CD1c-positive myeloid dendritic cell (primary cell): ENCODE measurements around the gene SEMA5A.

ENCODE experiments used
- DNase-seq: peaks from one replicate; pipeline ENCODE4 v3.0.0-alpha.2; 2016; ENCODE audit errors: extremely low spot score

The SEMA5A gene

DNA sequence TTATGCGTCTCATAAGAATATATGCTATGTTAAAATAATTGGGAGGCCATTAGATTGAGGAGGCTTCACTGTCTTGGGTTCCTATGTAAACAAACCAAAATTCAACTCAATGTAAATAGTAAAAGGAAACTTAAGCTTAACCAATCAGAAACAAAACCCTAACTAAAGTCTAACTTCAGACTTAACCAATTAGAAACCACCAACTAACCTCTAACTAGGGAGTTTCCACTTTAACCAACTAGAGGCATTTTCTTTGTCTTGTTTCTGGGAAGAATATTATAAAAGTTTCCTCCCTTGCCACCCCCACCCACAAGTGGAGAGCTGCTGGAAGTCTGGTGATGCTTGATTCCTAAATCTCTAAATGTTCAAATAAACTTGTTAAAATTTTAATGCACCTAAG lies 214.5 kb downstream of the SEMA5A start:
- no peak for DNase-seq

DNA sequence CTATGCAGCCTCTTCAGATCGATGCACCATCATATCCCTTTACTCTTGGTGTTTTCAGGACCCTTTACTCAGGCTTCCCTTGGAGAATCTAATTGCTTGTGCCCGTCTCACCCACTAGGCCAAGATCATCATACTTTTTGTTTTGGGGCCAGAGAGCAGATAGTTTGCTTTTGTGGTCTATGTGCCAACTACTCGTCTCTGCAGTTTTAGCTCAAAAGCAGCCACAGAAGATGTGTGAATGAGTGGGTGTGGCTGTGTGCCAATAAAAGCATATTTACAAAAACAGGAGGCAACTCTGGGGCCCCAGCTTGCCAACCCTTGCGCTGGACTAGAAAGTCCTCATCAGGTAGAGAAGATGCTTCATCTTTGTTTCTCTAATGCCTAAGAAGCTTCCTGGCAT lies 216.8 kb downstream of the SEMA5A start:
- DNase-seq = no peak

DNA sequence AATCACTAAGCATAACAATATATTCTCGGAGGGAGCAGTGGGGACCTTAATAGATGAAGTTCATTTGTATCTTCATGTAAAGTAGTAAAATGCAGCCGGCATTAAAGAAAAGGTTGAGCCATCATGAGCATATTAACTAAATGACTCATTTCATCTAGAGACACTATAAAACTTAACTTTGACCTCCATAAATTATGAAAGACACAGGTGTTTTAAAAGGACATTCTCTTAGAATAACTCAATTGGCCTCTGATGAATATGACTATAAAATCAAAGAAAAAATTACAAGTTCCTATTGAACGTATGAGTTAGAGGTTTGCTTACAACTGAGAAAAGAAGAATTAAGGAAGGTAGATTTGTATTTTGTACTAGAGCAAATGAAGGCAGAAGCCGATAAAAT lies 220.3 kb downstream of the SEMA5A start:
- DNase-seq = no peak

DNA sequence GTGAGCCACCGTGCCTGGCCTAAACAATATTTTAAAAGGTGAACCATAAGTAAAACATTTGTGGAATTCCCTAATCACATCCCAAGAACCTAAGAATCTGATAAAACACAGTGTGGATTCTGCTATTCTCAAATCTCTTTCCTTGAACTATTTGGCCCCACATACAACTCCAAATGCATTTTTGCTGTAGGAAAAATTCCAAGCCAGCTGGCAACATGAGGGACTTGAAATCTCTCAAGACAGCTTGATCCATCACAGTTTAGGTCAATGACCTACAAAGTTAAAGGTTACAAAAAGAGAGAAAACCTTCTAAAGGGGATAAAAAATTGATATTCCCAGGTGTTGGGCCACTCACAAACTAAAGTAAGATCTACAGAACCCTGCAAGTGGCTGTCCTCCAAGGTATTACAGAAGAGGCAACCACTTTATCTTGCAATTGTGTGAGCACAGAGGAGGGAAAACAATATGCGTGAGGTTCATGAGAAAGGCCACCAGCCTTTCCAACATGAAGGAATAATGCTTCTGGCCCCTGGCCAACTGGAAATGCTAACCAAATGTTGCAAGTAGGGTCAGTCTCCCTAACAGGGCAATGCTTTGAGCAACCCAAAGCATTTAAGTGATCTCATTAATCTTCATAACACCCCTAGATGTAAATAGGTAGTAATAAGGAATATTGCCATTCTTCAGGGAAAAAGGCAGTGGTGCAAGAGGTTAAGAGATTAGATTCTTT lies 221.4 kb downstream of the SEMA5A start:
- no peak for DNase-seq

- DNase-seq = no peak
Observed at GRCh38 chr5:9320652-9321051, 225.2 kb downstream of the SEMA5A start.

DNA sequence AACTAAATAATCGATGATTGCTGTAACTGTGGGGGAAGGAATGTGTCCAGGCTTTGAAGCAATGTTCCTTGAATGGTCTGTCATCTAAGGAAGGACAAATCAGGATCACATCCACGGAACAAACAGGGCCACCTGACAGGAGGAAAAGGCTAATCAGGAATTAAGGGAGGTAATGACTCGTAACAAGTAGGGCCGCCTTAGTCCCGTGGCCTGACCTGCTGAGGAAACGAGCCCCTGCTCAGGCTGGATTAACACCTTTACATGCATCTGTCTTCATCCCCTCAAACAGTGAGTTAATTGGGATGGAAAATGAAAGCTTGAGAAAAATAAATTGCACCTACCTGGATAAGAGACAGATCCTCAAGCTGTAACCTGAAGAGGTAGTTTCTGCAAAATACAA lies 227.8 kb downstream of the SEMA5A start:
- no peak for DNase-seq

DNA sequence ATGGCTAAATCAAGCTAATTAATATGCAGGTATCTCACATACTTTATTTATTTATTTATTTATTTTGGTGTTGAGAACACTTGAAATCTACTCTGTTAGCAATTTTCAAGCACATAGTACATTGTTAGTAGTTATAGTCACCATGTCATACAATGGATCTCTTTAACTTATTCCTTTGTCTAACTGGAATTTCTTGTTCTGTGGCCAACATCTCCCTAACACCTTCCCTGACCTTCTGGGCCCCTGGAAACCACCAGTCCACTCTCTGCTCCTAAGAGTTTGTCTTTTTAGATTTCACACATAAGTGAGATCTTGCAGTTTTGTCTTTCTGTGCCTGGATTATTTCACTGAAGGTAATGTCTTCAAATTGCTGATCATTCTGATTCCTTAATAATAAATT lies 229.1 kb downstream of the SEMA5A start:
- DNase-seq = no peak

- DNase-seq = no peak
Observed at GRCh38 chr5:9316041-9316440, 229.8 kb downstream of the SEMA5A start.

- no peak for DNase-seq
Observed at GRCh38 chr5:9314558-9314957, 231.3 kb downstream of the SEMA5A start.

DNA sequence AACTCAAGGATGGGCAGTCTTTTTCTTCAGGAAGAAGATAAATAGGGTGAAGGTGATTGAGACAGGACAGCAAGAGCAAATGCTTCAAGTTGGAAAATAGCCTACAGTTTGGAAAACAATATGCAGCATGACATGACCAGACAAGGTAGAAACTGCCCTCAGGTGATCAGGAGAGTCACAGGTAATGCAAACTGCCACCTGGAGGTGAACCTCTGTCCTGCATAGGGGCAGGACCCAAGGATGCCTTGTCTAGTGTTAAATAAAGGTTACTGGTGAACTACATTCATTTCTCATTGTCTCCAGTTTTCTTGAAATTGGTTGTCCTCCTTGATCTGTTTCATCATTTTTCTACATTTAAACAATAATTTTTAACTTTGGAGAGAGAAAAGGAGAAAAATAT lies 232.1 kb downstream of the SEMA5A start:
- no peak for DNase-seq

- no peak for DNase-seq
Observed at GRCh38 chr5:9307150-9307549, 238.7 kb downstream of the SEMA5A start.

- no peak for DNase-seq
Observed at GRCh38 chr5:9302218-9302617, 243.7 kb downstream of the SEMA5A start.

- DNase-seq = no peak
Observed at GRCh38 chr5:9301200-9301599, 244.7 kb downstream of the SEMA5A start.

GRCh38 chr5:9297134-9297533 lies 248.7 kb downstream of the SEMA5A start:
- no peak for DNase-seq

DNA sequence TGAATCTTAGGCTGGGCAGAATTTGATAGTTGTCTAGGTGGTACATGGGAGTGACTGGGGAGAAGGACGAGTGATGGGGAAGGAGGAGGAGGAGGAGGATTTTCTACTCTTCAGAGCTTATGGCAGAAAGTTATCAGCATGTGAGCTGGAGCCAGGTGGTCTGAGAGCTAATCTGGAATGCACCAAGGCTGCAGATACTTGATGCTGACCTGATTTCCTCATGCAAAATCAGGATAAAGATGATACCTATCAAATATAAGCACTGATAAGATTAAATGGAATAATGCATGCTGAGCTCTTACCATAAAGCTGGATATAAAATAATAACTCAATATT lies 250.4 kb downstream of the SEMA5A start:
- no peak for DNase-seq

DNA sequence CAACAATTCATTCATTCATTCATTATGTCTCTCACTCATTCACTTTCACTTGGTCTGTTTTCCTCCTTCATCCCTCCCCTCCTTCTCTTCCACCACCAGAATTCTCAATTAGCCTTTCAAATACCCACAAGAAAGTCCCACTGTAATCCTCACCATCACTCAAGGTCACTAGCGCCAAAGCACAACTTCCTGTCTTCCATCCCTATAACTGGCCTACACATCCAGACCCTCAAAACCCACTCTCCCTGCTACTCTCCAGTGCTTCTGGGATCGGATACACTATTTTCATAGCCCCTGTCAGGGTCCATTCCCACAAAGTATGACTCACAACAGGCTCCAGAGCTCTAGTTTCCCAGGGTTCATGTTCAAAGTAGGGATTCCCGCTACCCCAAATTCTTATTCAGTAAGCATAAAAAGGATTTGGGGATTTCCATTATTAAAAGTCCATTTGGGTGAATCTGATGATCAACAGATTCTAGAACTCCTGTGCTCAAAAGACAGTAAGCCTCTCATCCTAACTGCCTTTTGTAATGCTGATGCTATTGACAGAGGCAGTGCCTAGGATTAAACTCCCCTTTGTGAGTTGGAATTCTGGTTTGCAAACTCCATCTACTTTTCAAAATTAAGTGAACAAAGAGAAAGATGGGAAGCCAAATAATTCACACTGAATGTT lies 250.9 kb downstream of the SEMA5A start:
- DNase-seq = no peak

- DNase-seq = no peak
Observed at GRCh38 chr5:9288234-9288633, 257.6 kb downstream of the SEMA5A start.

DNA sequence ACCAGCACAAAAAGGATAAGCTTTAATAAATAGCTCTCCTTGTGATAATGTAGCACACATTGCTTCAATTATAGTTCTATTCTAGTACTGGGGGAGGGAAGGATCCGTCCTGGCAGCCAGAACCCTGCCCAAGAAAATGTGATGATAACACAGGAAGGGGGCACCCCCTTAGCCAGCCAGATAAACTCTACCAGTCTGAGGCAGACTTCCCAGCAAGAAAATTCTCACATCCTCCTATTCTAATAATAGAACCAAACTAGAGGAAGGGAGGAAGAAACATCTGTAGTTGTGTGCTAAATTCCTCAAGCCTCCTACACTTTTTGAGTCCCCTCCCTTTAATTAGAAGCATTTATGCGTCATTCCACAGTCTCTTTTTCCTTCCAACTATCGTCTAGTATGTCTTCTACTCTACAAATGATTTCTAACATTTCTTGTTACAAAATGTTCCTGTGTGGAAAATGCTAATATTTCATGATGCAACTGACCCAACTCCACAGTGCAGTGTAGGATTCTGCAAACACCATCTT lies 261.0 kb downstream of the SEMA5A start:
- DNase-seq = no peak

DNA sequence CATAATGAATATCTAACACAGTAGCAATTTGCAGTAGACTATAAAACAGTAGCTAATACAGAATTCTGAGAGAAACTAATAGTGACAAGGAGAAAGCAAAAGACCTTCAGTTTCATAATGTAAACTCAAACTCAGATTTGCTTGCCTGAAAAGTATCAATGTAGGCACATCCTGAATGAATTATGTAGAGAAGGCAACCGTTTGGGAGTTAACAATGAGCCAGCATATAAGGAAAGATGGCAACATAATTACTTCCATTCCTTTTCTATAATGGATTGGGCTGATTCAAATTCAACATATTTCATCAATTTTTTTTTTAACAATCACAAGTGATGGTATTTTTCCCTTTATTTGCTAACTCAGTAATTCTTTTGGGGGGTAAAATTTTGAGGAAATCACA lies 261.6 kb downstream of the SEMA5A start:
- DNase-seq = no peak

DNA sequence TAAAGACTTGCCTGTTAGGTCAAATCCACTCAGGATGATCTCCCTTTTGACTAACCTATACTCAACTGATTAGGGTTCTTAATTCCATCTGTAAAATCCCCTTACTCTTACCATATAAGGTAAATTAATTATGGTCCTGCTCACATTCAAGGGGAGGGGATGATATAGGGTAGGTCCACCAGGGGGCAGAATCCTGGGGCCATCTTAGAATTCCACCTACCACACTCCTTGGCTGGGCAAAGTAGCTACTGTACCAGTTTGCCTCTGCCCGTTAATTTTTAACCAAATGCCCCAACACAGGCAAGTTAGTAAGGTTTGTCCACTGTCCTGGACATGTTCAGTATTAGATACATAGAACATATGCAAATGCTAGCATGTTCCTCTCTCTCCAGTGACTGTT lies 262.4 kb downstream of the SEMA5A start:
- no peak for DNase-seq

DNA sequence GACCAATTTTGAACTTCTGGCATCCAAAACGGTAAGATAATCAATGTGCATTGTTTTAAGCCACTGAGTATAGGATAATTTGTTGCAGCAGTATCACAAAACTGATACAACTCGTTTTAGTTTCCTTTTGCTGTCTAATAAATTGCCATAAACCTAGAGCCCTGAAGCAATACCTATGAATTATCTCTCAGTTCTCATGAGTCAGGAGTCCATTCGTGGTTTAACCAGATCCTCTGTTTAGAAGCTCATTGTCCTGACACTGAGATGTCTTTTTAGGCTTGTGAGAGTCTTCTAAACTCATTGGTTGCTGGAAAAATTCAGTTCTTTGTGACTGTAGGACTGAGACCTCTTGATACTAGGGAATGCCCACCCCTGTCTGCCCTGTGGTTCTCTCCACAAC lies 262.9 kb downstream of the SEMA5A start:
- DNase-seq = no peak

DNA sequence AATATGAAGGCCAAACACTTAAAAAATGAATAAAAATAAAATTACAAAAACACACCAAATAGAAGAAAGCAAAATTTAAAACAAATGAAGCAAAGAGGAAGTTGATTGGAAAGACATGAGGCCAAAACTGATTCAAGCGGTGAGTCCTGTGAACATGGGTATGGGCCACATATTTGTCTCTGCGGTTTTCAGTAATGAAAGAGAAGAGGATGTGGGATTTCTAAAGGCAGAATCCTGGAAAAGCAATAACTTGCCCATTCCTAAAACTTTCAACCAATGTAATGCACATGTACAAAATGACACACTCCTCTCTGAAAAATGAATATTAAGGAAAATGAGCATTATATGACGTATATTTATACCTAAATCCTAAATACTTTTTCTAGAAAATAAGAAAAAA lies 263.7 kb downstream of the SEMA5A start:
- no peak for DNase-seq

DNA sequence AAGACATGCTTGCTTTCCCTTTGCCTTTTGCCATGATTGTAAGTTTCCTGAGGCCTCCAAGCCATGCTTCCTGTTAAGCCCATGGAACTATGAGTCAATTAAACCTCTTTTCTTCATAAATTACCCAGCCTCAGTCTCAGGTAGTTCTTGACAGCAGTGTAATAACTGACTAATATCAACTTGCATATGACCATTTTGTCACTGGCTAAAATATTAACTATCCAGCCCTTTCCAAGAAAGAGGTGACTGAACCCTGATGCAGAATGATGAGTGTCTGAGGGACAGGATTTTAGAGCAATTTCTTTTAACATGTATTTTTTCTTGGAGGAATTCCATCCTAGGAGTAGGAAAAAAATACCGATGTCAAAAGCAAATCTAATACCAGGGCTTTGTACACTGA lies 266.1 kb downstream of the SEMA5A start:
- DNase-seq = no peak
